HepG2 (cell line): ENCODE results near the gene TLN1. TPM values are rescaled to one million over a fixed set of nuclear protein-coding genes. Genes with fewer than 3 reads are reported as not detected.

Experiments used
- ATRX ChIP-seq: sonication (generic); formaldehyde crosslinking; IDR thresholded peaks from 2 replicates; pipeline ENCODE4 v1.4.0; 2020; ENCODE audit warnings: missing genetic modification reagents, borderline replicate concordance
- BHLHE40 ChIP-seq: IDR thresholded peaks from 2 replicates; pipeline ENCODE4 v1.6.1; 2011; ENCODE audit warnings: low read length, improper control_type of control experiment
- BORCS8-MEF2B ChIP-seq: sonication (generic); formaldehyde crosslinking; IDR thresholded peaks from 2 replicates; pipeline ENCODE4 v1.8.0; 2022; ENCODE audit warnings: mild to moderate bottlenecking, missing genetic modification reagents
- ETV6 ChIP-seq: sonication (generic); formaldehyde crosslinking; conservative IDR thresholded peaks from 2 replicates; pipeline ENCODE4 v1.4.0; 2020; ENCODE audit warnings: missing genetic modification reagents
- FIP1L1 ChIP-seq: fragments of 200-400 bp; formaldehyde crosslinking; IDR thresholded peaks from 2 replicates; pipeline ENCODE4 v1.6.1; 2018; ENCODE audit warnings: low read depth, mild to moderate bottlenecking, low read length, moderate library complexity, borderline replicate concordance; ENCODE audit not compliant: insufficient read depth
- FOXK1 ChIP-seq: sonication (generic); formaldehyde crosslinking; IDR thresholded peaks from 2 replicates; pipeline ENCODE4 v1.4.0; 2020; ENCODE audit warnings: low read depth, missing genetic modification reagents, borderline replicate concordance
- FOXP1 ChIP-seq, 2 experiments: fragments of 450-650 bp in 1 of 2; IDR thresholded peaks; 2 replicates each; pipeline ENCODE4 v1.6.1; 2017 to 2018; ENCODE audit warnings: antibody characterized with exemption in 1 of 2
- MAF1 ChIP-seq: sonication (generic); formaldehyde crosslinking; IDR thresholded peaks from 2 replicates; pipeline ENCODE4 v1.5.0; 2020; ENCODE audit warnings: missing genetic modification reagents, borderline replicate concordance
- MATR3 ChIP-seq: sonication (generic); formaldehyde crosslinking; IDR thresholded peaks from 2 replicates; pipeline ENCODE4 v1.4.0; 2020; ENCODE audit warnings: missing genetic modification reagents
- MXD4 ChIP-seq: IDR thresholded peaks from 2 replicates; pipeline ENCODE4 v1.6.1; 2016; ENCODE audit warnings: mild to moderate bottlenecking, missing biosample characterization, missing genetic modification reagents
- NAIF1 ChIP-seq: sonication (generic); formaldehyde crosslinking; IDR thresholded peaks from 2 replicates; pipeline ENCODE4 v1.5.0; 2020; ENCODE audit warnings: mild to moderate bottlenecking, missing genetic modification reagents, borderline replicate concordance
- NFKB2 ChIP-seq: sonication (generic); formaldehyde crosslinking; IDR thresholded peaks from 2 replicates; pipeline ENCODE4 v1.4.0; 2020; ENCODE audit warnings: missing genetic modification reagents, borderline replicate concordance
- PCBP2 ChIP-seq: fragments of 200-400 bp; formaldehyde crosslinking; optimal IDR thresholded peaks from 2 replicates; pipeline ENCODE3; 2018; ENCODE audit warnings: low read length, low read depth; ENCODE audit not compliant: poor library complexity, severe bottlenecking
- PITX1 ChIP-seq: sonication (generic); formaldehyde crosslinking; IDR thresholded peaks from 2 replicates; pipeline ENCODE4 v1.5.1; 2020; ENCODE audit warnings: mild to moderate bottlenecking, missing genetic modification reagents
- RBFOX2 ChIP-seq: fragments of 200-400 bp; formaldehyde crosslinking; IDR thresholded peaks from 2 replicates; pipeline ENCODE4 v1.6.1; 2017; ENCODE audit warnings: low read depth, mild to moderate bottlenecking, low read length
- SMARCE1 ChIP-seq: fragments of 450-650 bp; IDR thresholded peaks from 2 replicates; pipeline ENCODE4 v1.6.1; 2017; ENCODE audit warnings: borderline replicate concordance
- TBP ChIP-seq: sonication (generic); formaldehyde crosslinking; IDR thresholded peaks from 2 replicates; pipeline ENCODE4 v1.5.0; 2020; ENCODE audit warnings: missing genetic modification reagents
- THAP7 ChIP-seq: sonication (generic); formaldehyde crosslinking; IDR thresholded peaks from 2 replicates; pipeline ENCODE4 v1.8.1; 2023; ENCODE audit warnings: mild to moderate bottlenecking, missing genetic modification reagents
- TOPORS ChIP-seq: sonication (generic); formaldehyde crosslinking; IDR thresholded peaks from 2 replicates; pipeline ENCODE4 v1.8.0; 2023; ENCODE audit warnings: mild to moderate bottlenecking, missing genetic modification reagents
- ZBTB7A ChIP-seq: sonication (generic); formaldehyde crosslinking; IDR thresholded peaks from 2 replicates; pipeline ENCODE4 v1.8.0; 2022; ENCODE audit warnings: mild to moderate bottlenecking, missing genetic modification reagents
- ZFP62 ChIP-seq: sonication (generic); formaldehyde crosslinking; IDR thresholded peaks from 2 replicates; pipeline ENCODE4 v1.4.0; 2020; ENCODE audit warnings: missing genetic modification reagents
- ZMAT3 ChIP-seq: sonication (generic); formaldehyde crosslinking; conservative IDR thresholded peaks from 2 replicates; pipeline ENCODE4 v1.7.0; 2021; ENCODE audit warnings: missing genetic modification reagents
- ZMYM4 ChIP-seq: sonication (generic); formaldehyde crosslinking; IDR thresholded peaks from 2 replicates; pipeline ENCODE4 v1.8.1; 2023; ENCODE audit warnings: mild to moderate bottlenecking, missing genetic modification reagents
- ZNF124 ChIP-seq: sonication (generic); formaldehyde crosslinking; IDR thresholded peaks from 2 replicates; pipeline ENCODE4 v1.4.0; 2020; ENCODE audit warnings: missing genetic modification reagents
- ZNF224 ChIP-seq: sonication (generic); formaldehyde crosslinking; IDR thresholded peaks from 2 replicates; pipeline ENCODE4 v1.5.0; 2020; ENCODE audit warnings: mild to moderate bottlenecking, missing genetic modification reagents
- ZNF3 ChIP-seq: IDR thresholded peaks from 2 replicates; pipeline ENCODE4 v1.7.0; 2017; ENCODE audit warnings: inconsistent platforms
- ZNF556 ChIP-seq: sonication (generic); formaldehyde crosslinking; IDR thresholded peaks from 2 replicates; pipeline ENCODE4 v1.4.0; 2020; ENCODE audit warnings: mild to moderate bottlenecking, missing genetic modification reagents, borderline replicate concordance
- ZNF564 ChIP-seq: sonication (generic); formaldehyde crosslinking; IDR thresholded peaks from 2 replicates; pipeline ENCODE4 v1.8.1; 2023; ENCODE audit warnings: mild to moderate bottlenecking, missing genetic modification reagents
- ZNF619 ChIP-seq: sonication (generic); formaldehyde crosslinking; IDR thresholded peaks from 2 replicates; pipeline ENCODE4 v1.4.0; 2020; ENCODE audit warnings: mild to moderate bottlenecking, missing genetic modification reagents
- ZNF674 ChIP-seq: sonication (generic); formaldehyde crosslinking; IDR thresholded peaks from 2 replicates; pipeline ENCODE4 v1.5.0; 2020; ENCODE audit warnings: low read depth, mild to moderate bottlenecking, missing genetic modification reagents
- polyA plus RNA-seq, 8 experiments: library from polyadenylated mRNA; depleted of rRNA in 3 of 8; stranded (reverse) in 7 of 8; unstranded in 1 of 8; fragments of >200 nt; fragmentation: Illumina TruSeq in 4 of 8; extraction: Trizol in 4 of 8; gene quantifications; 2 replicates each; pipeline versions ENCODE4 v1.2.1 to v1.2.3, GENCODE V29; 2011 to 2016; ENCODE audit warnings: low read depth in 4 of 8, missing spikeins in 1 of 8, mixed read lengths in 1 of 8; ENCODE audit not compliant: insufficient read depth in 1 of 8
- total RNA-seq, 5 experiments: library from RNA; depleted of rRNA; stranded (reverse); fragments of >200 nt; fragmentation: Illumina TruSeq; extraction: Trizol; gene quantifications; 2 replicates each; pipeline ENCODE4 v1.2.3, GENCODE V29; 2016; ENCODE audit warnings: low read depth in 1 of 5
- TF ChIP-seq, protein P1 (sequence below): sonication (generic); formaldehyde crosslinking; IDR thresholded peaks from 2 replicates; pipeline ENCODE4 v1.5.1; 2020; ENCODE audit warnings: mild to moderate bottlenecking, missing genetic modification reagents, borderline replicate concordance

The TLN1 gene
- total and polyA plus RNA-seq, 2 of the 13 experiments (the other 11 are each of a cell fraction or from before 2014, with no cell fraction given): 35.2 to 51.8 TPM

- TF ChIP-seq, protein P1, sequence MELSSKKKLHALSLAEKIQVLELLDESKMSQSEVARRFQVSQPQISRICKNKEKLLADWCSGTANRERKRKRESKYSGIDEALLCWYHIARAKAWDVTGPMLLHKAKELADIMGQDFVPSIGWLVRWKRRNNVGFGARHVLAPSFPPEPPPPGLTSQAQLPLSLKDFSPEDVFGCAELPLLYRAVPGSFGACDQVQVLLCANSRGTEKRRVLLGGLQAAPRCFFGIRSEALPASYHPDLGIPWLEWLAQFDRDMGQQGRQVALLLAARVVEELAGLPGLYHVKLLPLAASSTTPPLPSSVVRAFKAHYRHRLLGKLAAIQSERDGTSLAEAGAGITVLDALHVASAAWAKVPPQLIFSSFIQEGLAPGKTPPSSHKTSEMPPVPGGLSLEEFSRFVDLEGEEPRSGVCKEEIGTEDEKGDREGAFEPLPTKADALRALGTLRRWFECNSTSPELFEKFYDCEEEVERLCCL (CRISPR knock-in tag): no peak
- TF ChIP-seq NFKB2 (CRISPR knock-in tag) (no peak), ZNF224 (no peak), NAIF1 (CRISPR knock-in tag) (no peak; the same call in 1 of the 2 replicates), MAF1 (CRISPR knock-in tag) (no peak), SMARCE1 (no peak), ATRX (no peak), ZFP62 (CRISPR knock-in tag) (no peak), ZNF674 (CRISPR knock-in tag) (no peak; the same call in 1 of the 2 replicates), TBP (CRISPR knock-in tag) (no peak), ZNF619 (CRISPR knock-in tag) (no peak), ZMAT3 (CRISPR knock-in tag) (no peak; the same call in 1 of the 2 replicates), RBFOX2 (peak; percentile 97), ZNF556 (peak; percentile 4; the same call in 1 of the 2 replicates), FIP1L1 (no peak), BHLHE40 (no peak; the same call in 1 of the 2 replicates), TOPORS (no peak), ZNF124 (no peak), ZNF3 (CRISPR knock-in tag) (no peak), ETV6 (CRISPR knock-in tag) (no peak), ZBTB7A (CRISPR knock-in tag) (peak; percentile 98), FOXK1 (CRISPR knock-in tag) (no peak), FOXP1 (IDR thresholded peaks at IDR 0.05) (no peak), FOXP1 (CRISPR knock-in tag; IDR thresholded peaks at IDR 0.05) (no peak), MXD4 (CRISPR knock-in tag) (0 out of 2 replicates have a peak, but pooled peaks have one; percentile 28), BORCS8-MEF2B (peak; percentile 62; the same call in 1 of the 2 replicates), ZNF564 (CRISPR knock-in tag) (0 out of 2 replicates have a peak, but pooled peaks have one; percentile 40), MATR3 (no peak), ZMYM4 (CRISPR knock-in tag) (peak; percentile 41; the same call in 1 of the 2 replicates), PITX1 (CRISPR knock-in tag) (peak; percentile 48; the same call in 1 of the 2 replicates), THAP7 (CRISPR knock-in tag) (no peak), PCBP2 (no peak)
Measured at GRCh38 chr9:35658137-35658967, 73.6 kb downstream of the TLN1 start, which contains the start of gene CCDC107 (continued).
